Measurements from ENCODE around the gene OLFM1.

- TF ChIP-seq CTCF (IDR thresholded peaks at IDR 0.05): no peak
- TF ChIP-seq POLR2A (IDR thresholded peaks at IDR 0.05): no peak
- TF ChIP-seq POLR2AphosphoS5 (IDR thresholded peaks at IDR 0.05): no peak
Observed at GRCh38 chr9:135079676-135080075, 7.8 kb upstream of the OLFM1 start.

All from breast epithelium (tissue), 3 donors.